Measurements from ENCODE around the gene PARVB. TPM values are rescaled to one million over a fixed set of nuclear protein-coding genes. Genes with fewer than 3 reads are reported as not detected.

PARVB gene
- polyA plus RNA-seq, 1 donor (not counting 4 experiments of a cell fraction or from before 2014, with no cell fraction given) = 10.5 TPM

GRCh38 chr22:44215287-44215686, 191.2 kb downstream of the PARVB start:
- no peak for DNase-seq (ENCODE audit: low read depth, low spot score)
- no peak for FAIRE-seq
- no peak overlapping the region for H3K9ac ChIP-seq (ENCODE audit: control insufficient read depth, extremely low read depth, insufficient read depth, low read length)
- H4K20me1 ChIP-seq (ENCODE audit: control insufficient read depth, extremely low read depth, insufficient read depth, low read length) = no peaks in the 10 kb centered on the region
- H3K27me3 ChIP-seq (ENCODE audit: control insufficient read depth, extremely low read depth, insufficient read depth, low read length) = peaks cover 24% of the 10 kb centered on the region
- no peaks in the 10 kb centered on the region for H3K9me1 ChIP-seq (ENCODE audit: control insufficient read depth, extremely low read depth, insufficient read depth, low read length)
- H3K27ac ChIP-seq (ENCODE audit: control insufficient read depth, insufficient read depth, low read length) = no peak overlapping the region
- no peak for TF ChIP-seq CTCF (optimal IDR thresholded peaks at IDR 0.05 in 1 of 3, IDR thresholded peaks at IDR 0.05 in 1 of 3, conservative IDR thresholded peaks at IDR 0.05 in 1 of 3; ENCODE audit: extremely low read depth in 1 of 3, insufficient read depth in 2 of 3, low read length in 3 of 3)
- TF ChIP-seq EZH2 (IDR thresholded peaks at IDR 0.05; ENCODE audit: low read length) = no peak
- dilution Hi-C loops (cut with MboI; ENCODE audit: extremely low pct_ligation_motif_present, low sequenced_read_pairs) = no loop called here
- no peaks in the 10 kb centered on the region for H3K9me3 ChIP-seq (ENCODE audit: control insufficient read depth, low read depth, low read length)
- H3K4me2 ChIP-seq (ENCODE audit: control insufficient read depth, extremely low read depth, insufficient read depth, low read depth, low read length) = no peak overlapping the region
- no peaks in the 10 kb centered on the region for H3K79me2 ChIP-seq (ENCODE audit: control insufficient read depth, insufficient read depth, low read length)
- no peak overlapping the region for H3K4me3 ChIP-seq (ENCODE audit: control insufficient read depth in 2 of 3, extremely low read depth in 1 of 3, insufficient read depth in 2 of 3, low read depth in 1 of 3, low read length in 3 of 3)
- no peak overlapping the region for H2AFZ ChIP-seq (ENCODE audit: control insufficient read depth, low read length)
- no peaks in the 10 kb centered on the region for H3K36me3 ChIP-seq (ENCODE audit: control insufficient read depth in 2 of 2, extremely low read depth in 1 of 2, insufficient read depth in 2 of 2, low read length in 2 of 2)
- H3K4me1 ChIP-seq (ENCODE audit: control insufficient read depth, extremely low read depth, insufficient read depth, low read length) = no peaks in the 10 kb centered on the region

- no peaks in the 10 kb centered on the region for H3K4me1 ChIP-seq (ENCODE audit: control insufficient read depth, extremely low read depth, insufficient read depth, low read length)
- no peak overlapping the region for H3K9ac ChIP-seq (ENCODE audit: control insufficient read depth, extremely low read depth, insufficient read depth, low read length)
- TF ChIP-seq CTCF (optimal IDR thresholded peaks at IDR 0.05 in 1 of 3, IDR thresholded peaks at IDR 0.05 in 1 of 3, conservative IDR thresholded peaks at IDR 0.05 in 1 of 3; ENCODE audit: extremely low read depth in 1 of 3, insufficient read depth in 2 of 3, low read length in 3 of 3) = no peak
- TF ChIP-seq EZH2 (IDR thresholded peaks at IDR 0.05; ENCODE audit: low read length) = no peak
- H3K27me3 ChIP-seq (ENCODE audit: control insufficient read depth, extremely low read depth, insufficient read depth, low read length) = peaks cover 22% of the 10 kb centered on the region
- H4K20me1 ChIP-seq (ENCODE audit: control insufficient read depth, extremely low read depth, insufficient read depth, low read length) = no peaks in the 10 kb centered on the region
- DNase-seq (ENCODE audit: low read depth, low spot score) (no peak), FAIRE-seq (no peak)
- H3K36me3 ChIP-seq (ENCODE audit: control insufficient read depth in 2 of 2, extremely low read depth in 1 of 2, insufficient read depth in 2 of 2, low read length in 2 of 2) = no peaks in the 10 kb centered on the region
- H3K4me3 ChIP-seq (ENCODE audit: control insufficient read depth in 2 of 3, extremely low read depth in 1 of 3, insufficient read depth in 2 of 3, low read depth in 1 of 3, low read length in 3 of 3) = no peak overlapping the region
- H3K27ac ChIP-seq (ENCODE audit: control insufficient read depth, insufficient read depth, low read length) = no peak overlapping the region
- H3K9me1 ChIP-seq (ENCODE audit: control insufficient read depth, extremely low read depth, insufficient read depth, low read length) = no peaks in the 10 kb centered on the region
- dilution Hi-C loops (cut with MboI; ENCODE audit: extremely low pct_ligation_motif_present, low sequenced_read_pairs) = no loop called here
- H3K4me2 ChIP-seq (ENCODE audit: control insufficient read depth, extremely low read depth, insufficient read depth, low read depth, low read length) = no peak overlapping the region
- H3K79me2 ChIP-seq (ENCODE audit: control insufficient read depth, insufficient read depth, low read length) = no peaks in the 10 kb centered on the region
- H2AFZ ChIP-seq (ENCODE audit: control insufficient read depth, low read length) = no peak overlapping the region
- no peaks in the 10 kb centered on the region for H3K9me3 ChIP-seq (ENCODE audit: control insufficient read depth, low read depth, low read length)
Measured at GRCh38 chr22:44217346-44217745, 193.2 kb downstream of the PARVB start.
